Measurements from ENCODE around the gene CDH23. TPM values are rescaled to one million over a fixed set of nuclear protein-coding genes. Genes with fewer than 3 reads are reported as not detected.

CDH23 gene
- total RNA-seq, 1 experiment from 2014 or later, result 0.02 TPM

DNA sequence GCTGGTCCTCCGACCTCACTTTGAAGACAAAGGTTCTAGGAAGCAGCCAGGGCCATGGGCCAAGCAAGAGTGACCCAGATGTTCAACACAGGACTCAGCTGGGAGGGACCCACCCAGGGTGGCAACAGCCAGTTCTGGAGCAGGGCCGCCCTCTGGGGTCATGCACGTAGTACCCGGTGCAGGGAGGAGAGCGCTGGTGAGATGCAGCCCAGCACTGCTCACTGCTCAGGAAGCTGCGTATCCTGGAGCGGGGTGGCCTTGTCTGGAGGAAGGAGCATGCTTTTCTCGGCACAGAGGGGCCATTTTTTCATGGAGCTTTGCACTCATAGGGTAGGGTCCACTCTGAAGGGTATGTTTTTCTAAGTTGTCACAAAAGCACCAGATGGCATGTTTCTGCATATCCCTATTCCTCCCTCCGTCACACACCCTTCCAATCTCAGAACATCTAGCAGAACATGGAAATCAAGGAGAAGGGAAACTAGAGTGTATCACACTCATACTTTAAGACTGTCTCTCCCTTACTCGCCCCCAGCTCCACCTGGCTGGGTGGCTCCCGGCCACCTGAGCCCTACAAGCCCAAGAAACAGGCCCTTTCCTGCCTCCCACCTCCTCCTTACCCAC, 132.6 kb downstream of the CDH23 start:
- intact Hi-C loops (cut with micrococcal nuclease), result no loop called here
- no peak overlapping the region for H3K4me3 Mint-ChIP-seq (ENCODE audit: unreplicated experiment)
- H3K4me1 Mint-ChIP-seq (ENCODE audit: insufficient read depth, unreplicated experiment), result peaks cover 5% of the 10 kb centered on the region
- peaks cover 10% of the 10 kb centered on the region for H3K27me3 Mint-ChIP-seq (ENCODE audit: insufficient read depth, unreplicated experiment)
- H3K9me3 Mint-ChIP-seq (ENCODE audit: unreplicated experiment), result no peaks in the 10 kb centered on the region
- no peaks in the 10 kb centered on the region for H3K36me3 Mint-ChIP-seq (ENCODE audit: insufficient read depth, unreplicated experiment)
- POLR2A ChIA-PET, result no interaction called here
- CTCF ChIA-PET, result interaction anchor here (0.6 to 1.0 kb wide), 2 partner anchors 41 to 219 kb away, joined by 3 to 4 read pairs; no protein-coding TSS in a partner anchor
- TF ChIP-seq, protein P1, sequence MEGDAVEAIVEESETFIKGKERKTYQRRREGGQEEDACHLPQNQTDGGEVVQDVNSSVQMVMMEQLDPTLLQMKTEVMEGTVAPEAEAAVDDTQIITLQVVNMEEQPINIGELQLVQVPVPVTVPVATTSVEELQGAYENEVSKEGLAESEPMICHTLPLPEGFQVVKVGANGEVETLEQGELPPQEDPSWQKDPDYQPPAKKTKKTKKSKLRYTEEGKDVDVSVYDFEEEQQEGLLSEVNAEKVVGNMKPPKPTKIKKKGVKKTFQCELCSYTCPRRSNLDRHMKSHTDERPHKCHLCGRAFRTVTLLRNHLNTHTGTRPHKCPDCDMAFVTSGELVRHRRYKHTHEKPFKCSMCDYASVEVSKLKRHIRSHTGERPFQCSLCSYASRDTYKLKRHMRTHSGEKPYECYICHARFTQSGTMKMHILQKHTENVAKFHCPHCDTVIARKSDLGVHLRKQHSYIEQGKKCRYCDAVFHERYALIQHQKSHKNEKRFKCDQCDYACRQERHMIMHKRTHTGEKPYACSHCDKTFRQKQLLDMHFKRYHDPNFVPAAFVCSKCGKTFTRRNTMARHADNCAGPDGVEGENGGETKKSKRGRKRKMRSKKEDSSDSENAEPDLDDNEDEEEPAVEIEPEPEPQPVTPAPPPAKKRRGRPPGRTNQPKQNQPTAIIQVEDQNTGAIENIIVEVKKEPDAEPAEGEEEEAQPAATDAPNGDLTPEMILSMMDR (IDR thresholded peaks at IDR 0.05; ENCODE audit: unreplicated experiment), result no peak
- H3K27ac Mint-ChIP-seq (ENCODE audit: low read depth, unreplicated experiment), result no peak overlapping the region
- BruUV-seq (replicated peaks), result no TSS peak
- DNase-seq (ENCODE audit: unreplicated experiment), result no peak

DNA sequence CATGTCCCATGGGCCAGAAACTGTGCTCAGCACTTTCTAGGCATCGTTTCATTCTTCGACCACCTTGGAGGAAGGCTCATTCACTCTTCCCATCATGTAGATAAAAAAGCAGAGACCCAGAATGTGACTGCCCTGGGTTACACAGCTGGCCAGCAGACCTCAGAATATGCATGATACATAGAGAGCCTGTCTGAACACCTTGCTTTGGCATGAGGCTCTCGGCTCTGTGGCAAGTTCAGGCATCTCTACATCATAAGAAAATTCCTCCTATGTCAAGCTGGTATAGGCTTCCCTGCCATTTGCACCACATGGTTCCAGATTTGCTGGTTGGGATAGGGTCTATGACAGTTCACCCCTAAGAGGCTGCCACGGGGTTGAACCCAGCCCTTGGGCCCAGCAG, 134.1 kb downstream of the CDH23 start:
- peaks cover 3% of the 10 kb centered on the region for H3K4me1 Mint-ChIP-seq (ENCODE audit: insufficient read depth, unreplicated experiment)
- H3K27me3 Mint-ChIP-seq (ENCODE audit: insufficient read depth, unreplicated experiment), result peaks cover under 1% of the 10 kb centered on the region
- intact Hi-C loops (cut with micrococcal nuclease), result no loop called here
- ChIA-PET POLR2A (no interaction called here), CTCF (interaction anchor here (0.7 to 1.2 kb wide), 2 partner anchors 10 to 101 kb away, joined by 3 read pairs; no protein-coding TSS in a partner anchor)
- no peaks in the 10 kb centered on the region for H3K36me3 Mint-ChIP-seq (ENCODE audit: insufficient read depth, unreplicated experiment)
- no peak for DNase-seq (ENCODE audit: unreplicated experiment)
- no peaks in the 10 kb centered on the region for H3K9me3 Mint-ChIP-seq (ENCODE audit: unreplicated experiment)
- H3K4me3 Mint-ChIP-seq (ENCODE audit: unreplicated experiment), result no peak overlapping the region
- TF ChIP-seq, protein P1 (IDR thresholded peaks at IDR 0.05; ENCODE audit: unreplicated experiment), result no peak
- no TSS peak for BruUV-seq (replicated peaks)
- no peak overlapping the region for H3K27ac Mint-ChIP-seq (ENCODE audit: low read depth, unreplicated experiment)

DNA sequence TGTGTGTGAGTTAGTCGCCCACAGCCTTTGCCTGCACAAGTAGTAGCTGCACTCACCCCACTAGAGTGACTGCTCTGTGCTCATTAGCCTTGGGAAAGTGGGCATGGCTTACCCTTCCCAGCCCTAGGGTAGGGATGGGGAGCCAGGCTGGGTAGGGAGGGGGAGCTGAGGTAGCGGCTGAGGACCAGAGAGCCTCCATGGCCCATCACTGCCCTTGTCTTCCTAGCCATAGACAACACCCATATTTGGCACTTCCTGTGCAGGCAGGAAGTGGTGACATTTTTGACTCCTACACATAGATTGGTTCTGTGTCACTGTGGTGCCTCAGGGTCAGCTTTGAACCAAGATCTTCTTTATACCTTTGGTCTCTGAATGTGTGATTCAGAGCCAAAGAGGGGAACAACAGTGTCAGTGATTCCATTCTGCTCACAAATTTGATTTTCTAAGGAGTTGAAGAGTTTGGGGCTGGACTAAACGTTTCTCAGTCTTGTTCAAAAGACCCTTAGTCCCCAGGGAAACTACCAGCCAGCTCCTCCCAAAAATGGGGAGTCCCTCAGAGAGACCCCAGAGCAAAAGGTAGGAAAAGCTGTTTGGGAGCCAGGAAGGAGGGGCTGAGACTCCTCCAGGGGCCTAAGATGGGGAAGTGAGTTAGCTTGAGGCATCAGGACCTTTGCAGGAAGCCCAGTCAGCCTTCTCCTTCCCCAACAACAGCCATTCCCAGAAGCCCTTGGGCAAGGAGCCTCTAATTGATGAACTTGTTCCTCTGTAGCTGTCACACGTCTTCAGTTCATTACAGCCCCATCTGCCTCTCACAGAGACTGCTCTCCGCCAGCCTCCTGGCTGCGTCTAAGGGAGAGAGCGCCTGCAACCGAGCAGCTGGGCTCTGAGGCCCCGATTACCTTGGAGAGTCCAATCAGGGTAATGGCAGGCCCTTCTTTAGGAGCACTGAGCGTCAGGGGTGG, 135.0 kb downstream of the CDH23 start:
- CTCF ChIA-PET, result interaction anchor here (0.7 to 1.2 kb wide), 2 partner anchors 9 to 102 kb away, joined by 3 read pairs; no protein-coding TSS in a partner anchor
- intact Hi-C loops (cut with micrococcal nuclease), result no loop called here
- no peak for DNase-seq (ENCODE audit: unreplicated experiment)
- peaks cover 8% of the 10 kb centered on the region for H3K4me1 Mint-ChIP-seq (ENCODE audit: insufficient read depth, unreplicated experiment)
- TF ChIP-seq, protein P1 (IDR thresholded peaks at IDR 0.05; ENCODE audit: unreplicated experiment), result no peak
- no peaks in the 10 kb centered on the region for H3K9me3 Mint-ChIP-seq (ENCODE audit: unreplicated experiment)
- no TSS peak for BruUV-seq (replicated peaks)
- no peak overlapping the region for H3K27ac Mint-ChIP-seq (ENCODE audit: low read depth, unreplicated experiment)
- no peaks in the 10 kb centered on the region for H3K27me3 Mint-ChIP-seq (ENCODE audit: insufficient read depth, unreplicated experiment)
- no peak overlapping the region for H3K4me3 Mint-ChIP-seq (ENCODE audit: unreplicated experiment)
- POLR2A ChIA-PET, result no interaction called here
- H3K36me3 Mint-ChIP-seq (ENCODE audit: insufficient read depth, unreplicated experiment), result no peaks in the 10 kb centered on the region

GRCh38 chr10:71532878-71533277, 136.2 kb downstream of the CDH23 start:
- Mint-ChIP-seq H3K4me1 (ENCODE audit: insufficient read depth, unreplicated experiment) (peaks cover 8% of the 10 kb centered on the region), H3K27me3 (ENCODE audit: insufficient read depth, unreplicated experiment) (no peaks in the 10 kb centered on the region), H3K9me3 (ENCODE audit: unreplicated experiment) (no peaks in the 10 kb centered on the region), H3K4me3 (ENCODE audit: unreplicated experiment) (no peak overlapping the region), H3K36me3 (ENCODE audit: insufficient read depth, unreplicated experiment) (no peaks in the 10 kb centered on the region), H3K27ac (ENCODE audit: low read depth, unreplicated experiment) (no peak overlapping the region)
- no peak for DNase-seq (ENCODE audit: unreplicated experiment)
- ChIA-PET CTCF (no interaction called here), POLR2A (interaction anchor here (0.5 kb wide), 1 partner anchor 97 kb away, joined by 3 read pairs; no protein-coding TSS in a partner anchor)
- TF ChIP-seq, protein P1 (IDR thresholded peaks at IDR 0.05; ENCODE audit: unreplicated experiment), result no peak
- BruUV-seq (replicated peaks), result no TSS peak
- intact Hi-C loops (cut with micrococcal nuclease), result no loop called here
